ENCODE results near the gene SUFU.
A peak's percentile ranks its signal among the peaks of the same experiment; 100 is the strongest.
"Not testable (repeated sequence)": the region's sequence is repeated elsewhere in the genome, so short reads cannot be mapped to it uniquely, and the experiment has no call there.

The SUFU gene

DNA sequence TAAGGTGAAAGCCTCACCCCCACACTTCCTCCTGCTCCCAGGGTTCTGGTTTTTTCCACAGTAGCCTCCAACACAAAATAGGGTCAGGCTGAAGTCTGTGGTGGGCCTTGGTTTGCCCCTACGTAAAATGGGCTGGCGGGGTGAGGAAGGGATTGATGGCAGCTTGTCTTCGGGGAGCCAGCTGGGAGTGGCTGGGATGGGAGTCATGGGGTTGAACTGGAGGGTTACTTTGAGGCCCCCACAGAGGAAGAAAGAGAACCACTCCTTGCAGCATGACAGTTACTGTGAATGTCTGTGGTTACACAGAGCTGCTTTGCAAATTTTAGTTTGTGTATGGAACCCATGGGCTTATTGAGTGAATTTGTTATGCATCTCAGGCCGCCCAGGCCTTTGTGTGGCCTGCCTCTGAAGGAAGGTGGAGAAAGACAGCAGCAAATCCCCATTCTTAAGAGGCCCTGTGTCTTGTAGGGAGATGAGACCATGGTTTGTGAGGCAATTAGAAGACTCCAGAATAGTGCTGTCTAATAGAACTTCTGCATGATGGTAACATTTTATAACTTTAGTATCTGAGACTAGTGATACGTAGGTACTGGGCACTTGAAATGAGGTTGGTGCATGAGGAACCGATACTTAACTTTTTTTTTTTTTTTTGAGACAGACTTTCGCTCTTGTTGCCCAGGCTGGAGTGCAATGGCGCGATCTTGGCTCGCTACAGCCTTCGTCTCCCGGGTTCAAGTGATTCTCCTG is 148.6 kb downstream of the SUFU start:
- DNase-seq (ENCODE audit: low read depth) = no peak

DNA sequence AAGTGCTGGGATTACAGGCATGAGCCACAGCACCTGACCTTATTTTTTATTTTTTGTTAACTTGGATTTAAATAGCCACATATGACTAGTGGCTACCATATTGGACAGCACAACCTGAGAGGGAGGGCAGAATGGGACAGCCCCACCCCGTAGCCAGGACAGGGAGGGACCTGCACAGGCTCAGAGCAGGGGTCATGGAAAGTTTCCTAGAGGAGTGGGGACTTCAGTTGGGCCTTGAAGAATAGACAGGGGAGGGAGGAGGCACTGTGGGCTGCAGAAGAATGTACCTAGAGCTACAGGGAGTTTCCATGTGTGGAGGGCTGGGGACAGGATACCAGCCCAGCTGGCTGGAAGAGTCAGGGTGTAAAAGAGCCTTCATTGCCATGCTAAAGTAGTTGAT is 149.3 kb downstream of the SUFU start:
- DNase-seq (ENCODE audit: low read depth) = no peak

- DNase-seq (ENCODE audit: low read depth) = no peak
These were observed 150.8 kb downstream of the SUFU start for GRCh38 chr10:102654566-102654965.

DNA sequence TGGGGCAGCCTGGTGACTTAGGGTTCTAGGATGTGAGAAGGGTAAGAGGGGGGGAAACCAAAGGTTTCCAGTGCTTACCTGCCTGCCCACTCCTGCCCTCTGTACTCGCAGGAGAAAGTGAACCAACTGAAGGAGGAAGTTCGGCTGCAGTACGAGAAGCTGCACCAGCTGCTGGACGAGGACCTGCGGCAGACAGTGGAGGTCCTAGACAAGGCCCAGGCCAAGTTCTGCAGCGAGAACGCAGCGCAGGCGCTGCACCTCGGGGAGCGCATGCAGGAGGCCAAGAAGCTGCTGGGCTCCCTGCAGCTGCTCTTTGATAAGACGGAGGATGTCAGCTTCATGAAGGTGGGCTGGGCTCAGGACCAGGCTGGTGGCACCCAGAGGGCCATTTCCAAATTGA is 151.2 kb downstream of the SUFU start:
- DNase-seq (ENCODE audit: low read depth) = no peak

- no peak for DNase-seq (ENCODE audit: low read depth)
These were observed 152.3 kb downstream of the SUFU start for GRCh38 chr10:102656026-102656425.

DNA sequence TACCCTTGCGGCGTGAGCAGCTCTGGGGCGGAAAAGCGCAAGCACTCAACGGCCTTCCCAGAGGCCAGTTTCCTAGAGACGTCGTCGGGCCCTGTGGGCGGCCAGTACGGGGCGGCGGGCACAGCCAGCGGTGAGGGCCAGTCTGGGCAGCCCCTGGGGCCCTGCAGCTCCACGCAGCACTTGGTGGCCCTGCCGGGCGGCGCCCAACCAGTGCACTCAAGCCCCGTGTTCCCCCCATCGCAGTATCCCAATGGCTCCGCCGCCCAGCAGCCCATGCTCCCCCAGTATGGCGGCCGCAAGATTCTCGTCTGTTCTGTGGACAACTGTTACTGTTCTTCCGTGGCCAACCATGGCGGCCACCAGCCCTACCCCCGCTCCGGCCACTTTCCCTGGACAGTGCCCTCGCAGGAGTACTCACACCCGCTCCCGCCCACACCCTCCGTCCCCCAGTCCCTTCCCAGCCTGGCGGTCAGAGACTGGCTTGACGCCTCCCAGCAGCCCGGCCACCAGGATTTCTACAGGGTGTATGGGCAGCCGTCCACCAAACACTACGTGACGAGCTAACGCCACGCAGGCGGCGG is 153.1 kb downstream of the SUFU start:
- no peak for DNase-seq (ENCODE audit: low read depth)

- DNase-seq (ENCODE audit: low read depth) = no peak
These were observed 153.7 kb downstream of the SUFU start for GRCh38 chr10:102657451-102657850.

DNA sequence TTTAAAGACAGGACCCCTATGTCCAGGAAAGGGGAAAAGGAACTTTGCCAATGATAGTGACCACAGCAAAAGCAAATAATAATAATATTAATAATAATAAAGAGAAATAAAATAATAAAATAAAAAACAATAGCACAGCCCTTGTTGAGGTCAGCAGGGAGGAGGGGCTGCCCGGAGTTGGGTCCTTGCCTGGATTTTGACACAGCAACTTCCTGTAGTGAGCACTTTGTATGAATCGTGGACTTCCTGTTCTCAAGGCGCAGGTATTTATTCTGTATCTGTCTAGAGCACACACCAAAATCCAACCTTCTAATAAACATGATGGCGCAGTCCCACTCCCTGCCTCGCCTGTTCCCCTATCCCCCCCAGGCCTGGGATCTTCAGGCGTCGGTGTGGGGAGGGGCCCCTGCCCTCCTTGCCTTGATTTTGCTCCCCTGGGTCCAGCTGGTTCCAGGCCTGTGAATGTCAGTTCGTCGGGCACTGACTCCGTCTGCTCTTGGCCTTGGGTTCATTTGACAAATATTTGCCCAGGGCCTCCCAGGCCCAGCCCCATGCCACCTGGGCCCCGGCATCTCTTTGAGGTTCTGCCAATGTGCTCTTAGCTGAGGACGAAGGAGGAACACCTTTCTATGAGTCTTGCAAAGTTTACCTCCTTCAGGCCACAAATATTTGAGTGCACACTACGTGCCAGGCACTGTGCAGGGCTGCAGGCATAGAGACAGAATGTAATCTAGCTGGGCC is 154.4 kb downstream of the SUFU start:
- DNase-seq (ENCODE audit: low read depth) = no peak

GRCh38 chr10:102658802-102659201 is 155.0 kb downstream of the SUFU start:
- no peak for DNase-seq (ENCODE audit: low read depth)

GRCh38 chr10:102660888-102661657 is 157.3 kb downstream of the SUFU start:
- DNase-seq (ENCODE audit: low read depth) = peak; percentile 46

- DNase-seq (ENCODE audit: low read depth) = no peak
These were observed 157.9 kb downstream of the SUFU start for GRCh38 chr10:102661658-102662028.

DNA sequence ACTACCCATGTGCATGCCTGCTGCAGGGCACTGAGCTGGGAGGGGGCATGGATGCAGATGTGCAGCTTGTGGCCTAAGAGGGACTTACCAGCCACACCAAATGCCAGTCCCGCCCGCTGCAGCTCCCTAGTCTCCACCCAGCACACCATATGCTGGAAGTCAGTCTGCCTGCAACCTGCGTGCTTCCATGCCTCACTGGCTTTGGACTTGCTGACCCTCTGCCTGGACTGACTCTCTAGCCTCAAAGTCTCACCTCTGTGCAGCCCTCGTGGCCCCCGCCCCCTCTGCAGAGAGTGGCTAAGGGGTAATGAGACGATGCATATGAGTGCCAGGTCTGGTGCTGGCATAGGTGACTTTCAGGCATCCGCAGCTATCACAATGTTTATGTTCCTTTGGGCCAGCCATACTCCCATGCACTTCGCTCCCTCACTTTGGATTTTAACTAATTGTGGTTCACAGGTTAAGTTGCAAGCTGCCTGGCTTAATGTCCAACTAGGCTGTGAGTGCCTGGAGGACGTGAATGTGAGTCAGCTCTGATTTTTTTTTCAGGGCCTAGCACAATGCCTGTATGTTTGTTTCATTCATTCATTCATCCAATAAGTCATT is 162.2 kb downstream of the SUFU start:
- no peak for DNase-seq (ENCODE audit: low read depth)

GRCh38 chr10:102667411-102667810 is 163.6 kb downstream of the SUFU start:
- not testable (repeated sequence) for DNase-seq (ENCODE audit: low read depth)

DNA sequence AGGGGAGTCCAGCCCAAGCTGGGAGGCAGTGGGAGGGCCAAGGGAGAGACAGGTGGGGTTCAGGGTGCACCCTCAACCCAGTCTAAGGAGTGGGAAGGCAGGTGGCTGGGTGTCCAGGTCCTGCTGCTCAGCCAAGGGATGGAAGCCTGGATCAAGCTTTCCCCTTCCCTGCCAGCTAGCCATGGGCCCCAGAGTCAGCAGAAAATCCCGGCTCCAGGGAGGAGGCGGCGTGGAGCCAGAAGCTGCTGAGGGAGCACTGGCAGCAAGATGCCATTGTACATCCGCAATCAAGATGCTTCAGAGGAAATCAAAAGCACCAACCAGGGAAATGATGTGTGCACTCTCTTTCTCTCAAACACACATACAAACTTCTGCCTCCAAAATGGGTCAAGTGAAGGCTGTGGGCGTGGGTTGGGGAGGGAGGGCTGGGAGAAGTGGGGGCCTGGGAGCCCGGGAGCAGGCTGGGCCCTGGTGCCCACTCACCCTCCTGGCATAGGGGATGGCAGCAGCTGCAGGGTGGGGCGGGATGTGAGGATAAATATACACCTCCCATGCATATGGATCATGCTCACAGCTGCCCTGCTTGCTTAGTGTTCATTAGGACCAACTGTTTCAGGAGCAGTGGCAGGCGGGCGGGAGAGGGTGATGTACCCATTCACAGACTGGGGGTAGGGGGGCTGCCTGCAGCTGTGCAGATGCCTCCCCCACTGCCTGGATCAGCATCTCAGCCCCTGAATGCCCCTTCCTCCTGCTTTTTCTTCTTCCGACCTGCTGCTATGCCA is 164.7 kb downstream of the SUFU start:
- no peak for DNase-seq (ENCODE audit: low read depth)

GRCh38 chr10:102669206-102670064 is 165.7 kb downstream of the SUFU start:
- DNase-seq (ENCODE audit: low read depth) = no peak

DNA sequence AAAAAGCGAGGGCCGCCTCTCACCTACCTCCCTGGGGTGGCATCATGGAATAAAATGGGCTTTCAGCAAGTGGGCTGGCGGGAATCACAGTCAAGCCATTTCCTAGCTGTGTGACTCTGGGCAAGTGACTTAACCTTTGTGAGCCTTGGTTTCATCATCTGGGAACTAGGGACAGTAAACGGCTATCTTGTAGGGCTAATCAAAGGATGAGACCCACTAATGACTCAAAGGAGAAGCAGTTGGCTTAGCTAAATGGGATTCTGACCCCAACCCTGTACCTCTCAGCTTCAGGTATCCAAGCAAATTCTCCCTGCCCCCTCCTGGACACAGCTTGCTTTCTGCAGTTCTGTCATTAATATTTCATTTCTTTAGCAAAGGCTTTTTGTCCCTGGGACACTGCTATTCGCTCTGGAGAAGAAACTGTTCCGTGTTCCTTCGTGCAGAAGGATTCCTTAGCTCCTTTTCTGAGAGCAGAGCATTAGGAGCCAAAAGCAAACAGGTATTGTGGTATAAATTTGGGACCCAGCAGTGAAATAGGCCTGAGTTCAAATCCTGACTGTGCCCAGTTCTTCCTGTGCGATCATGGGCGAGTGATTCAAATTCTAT is 166.4 kb downstream of the SUFU start:
- no peak for DNase-seq (ENCODE audit: low read depth)

DNA sequence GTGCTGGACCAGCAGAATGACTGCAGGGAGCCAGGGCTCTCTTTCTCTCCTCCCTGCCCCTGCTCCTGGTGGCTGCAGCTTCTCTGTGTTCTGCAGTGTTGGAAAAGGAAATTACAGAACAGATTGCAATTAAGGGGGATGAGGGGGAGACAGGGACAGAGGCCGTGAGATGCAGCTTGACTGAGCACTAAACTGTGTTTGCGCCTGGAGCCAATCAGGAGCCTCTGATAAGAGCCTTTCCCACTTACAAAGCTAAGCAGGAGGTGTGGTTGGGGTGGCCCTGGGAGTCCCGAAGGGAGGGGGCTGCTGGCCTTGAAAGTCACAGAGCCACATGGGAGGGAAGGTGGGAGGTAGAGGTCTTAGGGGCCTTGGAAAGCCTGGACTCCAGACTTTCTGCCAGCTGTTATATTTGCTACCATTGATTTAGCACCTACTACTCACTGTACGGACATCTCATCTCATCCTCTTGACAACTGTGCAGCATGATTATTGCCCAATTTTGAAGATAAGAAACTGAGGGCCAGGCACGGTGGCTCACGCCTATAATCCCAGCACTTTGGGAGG is 167.2 kb downstream of the SUFU start:
- DNase-seq (ENCODE audit: low read depth) = no peak

- no peak for DNase-seq (ENCODE audit: low read depth)
These were observed 169.6 kb downstream of the SUFU start for GRCh38 chr10:102673236-102673818.

GRCh38 chr10:102673819-102674511 is 170.2 kb downstream of the SUFU start:
- peak; percentile 56 for DNase-seq (ENCODE audit: low read depth)

All from activated T-cell treated with anti-CD3 and anti-CD28 coated beads for 24 hours (primary cell).